IMR-90 (cell line): ENCODE data around the gene MEGF10. TPM values are rescaled to one million over a fixed set of nuclear protein-coding genes. Genes with fewer than 3 reads are reported as not detected.

Experiments used
- ATAC-seq: fragments of 200-7000 bp; cut with Tn5 transposase; 2 replicates; pipeline ENCODE4 v1.9.1; 2020; ENCODE audit warnings: low read depth, mild to moderate bottlenecking, moderate library complexity
- BruUV-seq: library from RNA; stranded (reverse); fragments of 400-500 nt; replicated peaks from 2 replicates; lab custom pipeline; 2021; lab: Mats Ljungman, UMichigan
- CTCF ChIA-PET: fragments of 300-600 bp; formaldehyde crosslinking; extraction: SDS; loops from one replicate; lab custom pipeline; 2021; ENCODE audit warnings: antibody characterized with exemption; lab: Yijun Ruan, JAX
- POLR2A ChIA-PET: fragments of 300-600 bp; sonication (Branson Sonifier 250); formaldehyde crosslinking; loops from one replicate; lab custom pipeline; 2022; ENCODE audit warnings: antibody characterized with exemption; ENCODE audit not compliant: unreplicated experiment; lab: Charles Lee
- DNase-seq: peaks from one replicate; pipeline ENCODE4 v3.0.0; 2013
- H2AFZ ChIP-seq: replicated peaks from 2 replicates; pipeline ENCODE3; 2013; ENCODE audit warnings: low read length, mild to moderate bottlenecking; ENCODE audit not compliant: poor library complexity
- H2AK5ac ChIP-seq: 2 replicates; pipeline ENCODE4 v1.6.1; 2013; ENCODE audit warnings: low read depth, low read length, inconsistent platforms
- H2AK9ac ChIP-seq: replicated peaks from 2 replicates; pipeline ENCODE3; 2013; ENCODE audit warnings: mild to moderate bottlenecking, low read depth, low read length, moderate library complexity; ENCODE audit not compliant: poor library complexity
- H2BK120ac ChIP-seq: 2 replicates; pipeline ENCODE4 v1.6.1; 2013; ENCODE audit warnings: low read depth, low read length, inconsistent platforms
- H2BK15ac ChIP-seq: 3 replicates; pipeline ENCODE4 v1.6.1; 2013; ENCODE audit warnings: low read depth, low read length, inconsistent platforms
- H2BK20ac ChIP-seq: 2 replicates; pipeline ENCODE4 v1.6.1; 2013; ENCODE audit warnings: low read depth, mild to moderate bottlenecking, inconsistent platforms, low read length, moderate library complexity
- H2BK5ac ChIP-seq: 2 replicates; pipeline ENCODE4 v1.6.1; 2013; ENCODE audit warnings: mild to moderate bottlenecking, low read depth, low read length, inconsistent platforms; ENCODE audit not compliant: poor library complexity, severe bottlenecking
- H3K14ac ChIP-seq: replicated peaks from 2 replicates; pipeline ENCODE4 v1.6.1; 2013; ENCODE audit warnings: low read depth, low read length, inconsistent platforms
- H3K18ac ChIP-seq: 2 replicates; pipeline ENCODE4 v1.6.1; 2013; ENCODE audit warnings: low read depth, low read length, control low read depth
- H3K23ac ChIP-seq: 2 replicates; pipeline ENCODE4 v1.6.1; 2013; ENCODE audit warnings: low read depth, low read length, inconsistent platforms
- H3K27ac ChIP-seq: 2 replicates; pipeline ENCODE4 v1.5.1; 2013; ENCODE audit warnings: mild to moderate bottlenecking, control low read depth, low read length; ENCODE audit not compliant: insufficient read depth
- H3K27me3 ChIP-seq: 2 replicates; pipeline ENCODE4 v1.6.1; 2013; ENCODE audit warnings: low read length; ENCODE audit not compliant: control insufficient read depth, insufficient read depth
- H3K36me3 ChIP-seq: 2 replicates; pipeline ENCODE4 v1.6.1; 2013; ENCODE audit warnings: low read length, mixed read lengths; ENCODE audit not compliant: control insufficient read depth, insufficient read depth
- H3K4ac ChIP-seq: 2 replicates; pipeline ENCODE4 v1.6.1; 2013; ENCODE audit warnings: low read depth, low read length, inconsistent platforms
- H3K4me1 ChIP-seq: 2 replicates; pipeline ENCODE4 v1.6.1; 2013; ENCODE audit warnings: low read length, mixed read lengths; ENCODE audit not compliant: control insufficient read depth, insufficient read depth
- H3K4me2 ChIP-seq: 2 replicates; pipeline ENCODE4 v1.6.1; 2013; ENCODE audit warnings: low read depth, mild to moderate bottlenecking, control low read depth, low read length, moderate library complexity
- H3K4me3 ChIP-seq: 2 replicates; pipeline ENCODE4 v1.5.1; 2013; ENCODE audit warnings: low read depth, mild to moderate bottlenecking, control low read depth, low read length, moderate library complexity; ENCODE audit not compliant: insufficient read depth
- H3K56ac ChIP-seq: 2 replicates; pipeline ENCODE4 v1.6.1; 2013; ENCODE audit warnings: low read length, inconsistent platforms; ENCODE audit not compliant: insufficient read depth; ENCODE audit errors: extremely low read depth
- H3K79me1 ChIP-seq, 2 experiments: 2 replicates each; pipeline ENCODE4 v1.6.1; 2013; ENCODE audit warnings: low read length in 2 of 2, inconsistent platforms in 1 of 2, low read depth in 1 of 2
- H3K9ac ChIP-seq: 2 replicates; pipeline ENCODE4 v1.6.1; 2013; ENCODE audit warnings: low read depth, low read length, control low read depth
- H3K9me1 ChIP-seq: 2 replicates; pipeline ENCODE4 v1.6.1; 2013; ENCODE audit warnings: low read length, inconsistent platforms; ENCODE audit not compliant: insufficient read depth
- H3K9me3 ChIP-seq: 2 replicates; pipeline ENCODE4 v1.6.1; 2013; ENCODE audit warnings: low read length; ENCODE audit not compliant: control insufficient read depth, insufficient read depth
- H4K20me1 ChIP-seq: 2 replicates; pipeline ENCODE4 v1.6.1; 2013; ENCODE audit warnings: low read length, inconsistent platforms; ENCODE audit not compliant: insufficient read depth
- H4K5ac ChIP-seq: 2 replicates; pipeline ENCODE4 v1.6.1; 2013; ENCODE audit warnings: mild to moderate bottlenecking, low read depth, low read length, control low read depth
- H4K8ac ChIP-seq, 2 experiments: 2 replicates each; pipeline ENCODE4 v1.6.1; 2013; ENCODE audit warnings: low read depth in 2 of 2, low read length in 2 of 2, control low read depth in 1 of 2, inconsistent platforms in 1 of 2
- H4K91ac ChIP-seq: 2 replicates; pipeline ENCODE4 v1.6.1; 2013; ENCODE audit warnings: low read depth, low read length, inconsistent platforms; ENCODE audit not compliant: insufficient read depth
- BHLHE40 ChIP-seq: fragments of 150-350 bp; IDR thresholded peaks from 2 replicates; pipeline ENCODE4 v1.6.1; 2016; ENCODE audit warnings: mild to moderate bottlenecking, low read depth, low read length
- CHD1 ChIP-seq: IDR thresholded peaks from 2 replicates; pipeline ENCODE4 v1.6.1; 2012; ENCODE audit warnings: low read depth, low read length, improper control_type of control experiment
- CTCF ChIP-seq: conservative IDR thresholded peaks from 2 replicates; pipeline ENCODE4 v1.5.1; 2012; ENCODE audit warnings: mild to moderate bottlenecking, low read depth, low read length, improper control_type of control experiment
- ELK1 ChIP-seq: fragments of 150-350 bp; IDR thresholded peaks from 2 replicates; pipeline ENCODE4 v1.6.1; 2016; ENCODE audit warnings: low read depth, mild to moderate bottlenecking, low read length, moderate library complexity, borderline replicate concordance
- MXI1 ChIP-seq: IDR thresholded peaks from 2 replicates; pipeline ENCODE4 v1.6.1; 2012; ENCODE audit warnings: low read depth, mild to moderate bottlenecking, low read length, moderate library complexity, borderline replicate concordance
- NFE2L2 ChIP-seq: fragments of 150-350 bp; IDR thresholded peaks from 2 replicates; pipeline ENCODE4 v1.6.1; 2016; ENCODE audit warnings: low read depth, mild to moderate bottlenecking, low read length
- POLR2A ChIP-seq: IDR thresholded peaks from 2 replicates; pipeline ENCODE4 v1.6.1; 2012; ENCODE audit warnings: mild to moderate bottlenecking, low read depth, low read length
- RCOR1 ChIP-seq: IDR thresholded peaks from 2 replicates; pipeline ENCODE4 v1.6.1; 2012; ENCODE audit warnings: mild to moderate bottlenecking, low read length, improper control_type of control experiment; ENCODE audit not compliant: insufficient replicate concordance
- RFX5 ChIP-seq: IDR thresholded peaks from 2 replicates; pipeline ENCODE4 v1.8.0; 2012; ENCODE audit warnings: low read depth, mild to moderate bottlenecking, low read length, moderate library complexity
- WGBS, 2 experiments: methylation state at CpG; one replicate each; pipeline versions ENCODE4 v1.1.5 to v1.1.7; 2013; ENCODE audit warnings: missing lambda C conversion rate in 2 of 2; ENCODE audit not compliant: insufficient read length in 1 of 2; ENCODE audit errors: extremely low coverage in 2 of 2; 5-methylcytosine and 5-hydroxymethylcytosine counted together
- dilution Hi-C: fragments of 300-500 bp; cut with HindIII; formaldehyde crosslinking; loops from one replicate; pipeline ENCODE4 v1.14.3; 2018; ENCODE audit warnings: low sequenced_read_pairs; ENCODE audit not compliant: unreplicated experiment
- in situ Hi-C: fragments of 300-500 bp; cut with MboI; formaldehyde crosslinking; loops from 3 replicates; pipeline ENCODE4 v1.14.3; 2019; ENCODE audit warnings: low sequenced_read_pairs, inconsistent platforms, mixed read lengths
- intact Hi-C: fragments of 100-400 bp; cut with micrococcal nuclease; formaldehyde crosslinking; loops from 2 replicates; pipeline ENCODE4 v1.10.0; 2022
- polyA plus RNA-seq, 3 experiments: library from polyadenylated mRNA; depleted of rRNA; stranded (reverse); fragments of >200 nt; gene quantifications; 2 replicates each; pipeline ENCODE4 v1.2.3, GENCODE V29; 2012; ENCODE audit warnings: low replicate concordance in 1 of 3
- total RNA-seq: library from RNA; depleted of rRNA; stranded (reverse); fragments of >200 nt; gene quantifications from 2 replicates; pipeline ENCODE4 v1.2.3, GENCODE V29; 2012

Gene MEGF10
- total and polyA plus RNA-seq, 2 of the 4 experiments (the other 2 are of a cell fraction), result not detected

DNA sequence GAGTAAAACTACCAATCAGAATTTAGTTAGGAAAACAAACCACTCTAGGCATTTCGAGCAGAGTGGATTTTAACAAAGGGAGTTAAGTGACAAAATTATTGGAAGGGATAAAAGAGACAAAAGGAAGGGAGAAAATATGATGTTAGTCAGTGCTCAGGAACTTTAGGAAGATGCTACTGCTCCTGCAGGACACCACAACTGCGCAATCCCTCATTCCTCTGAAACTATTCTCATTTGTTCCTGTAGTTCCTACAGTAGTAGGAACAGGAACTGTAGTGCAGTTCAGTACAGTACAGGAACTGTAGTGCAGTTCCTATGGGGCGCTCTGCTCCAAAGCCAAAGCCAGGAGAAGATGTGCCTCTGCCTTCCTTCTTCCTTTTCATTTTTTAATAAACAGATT lies 29.9 kb upstream of the MEGF10 start:
- Histone ChIP-seq H3K14ac (no peak overlapping the region), H3K56ac (no peak overlapping the region), H3K9me1 (no peaks in the 10 kb centered on the region), H2BK15ac (no peak overlapping the region), H3K79me1 (no peaks in the 10 kb centered on the region), H4K20me1 (no peaks in the 10 kb centered on the region), H2BK5ac (no peak overlapping the region), H4K8ac (no peak overlapping the region), H3K18ac (no peak overlapping the region), H2BK120ac (no peak overlapping the region), H4K5ac (no peak overlapping the region), H3K4me1 (no peaks in the 10 kb centered on the region), H2AFZ (no peak overlapping the region), H3K27ac (no peak overlapping the region), H2AK5ac (no peak overlapping the region), H3K4me2 (no peak overlapping the region; the same call in 1 of the 2 replicates), H3K27me3 (no peaks in the 10 kb centered on the region), H4K91ac (no peak overlapping the region), H3K4ac (no peak overlapping the region), H3K36me3 (no peaks in the 10 kb centered on the region), H2AK9ac (no peak overlapping the region), H3K4me3 (no peak overlapping the region), H3K9me3 (no peaks in the 10 kb centered on the region), H3K9ac (no peak overlapping the region), H2BK20ac (no peak overlapping the region), H3K23ac (no peak overlapping the region)
- ChIA-PET CTCF (no interaction called here), POLR2A (no interaction called here)
- ATAC-seq, result no peak
- no TSS peak for BruUV-seq
- intact Hi-C loops, result no loop called here
- in situ Hi-C loops, result no loop called here
- no peak for DNase-seq
- TF ChIP-seq CHD1, result no peak
- TF ChIP-seq NFE2L2, result no peak
- TF ChIP-seq CTCF, result no peak
- no peak for TF ChIP-seq MXI1
- TF ChIP-seq POLR2A, result no peak
- no peak for TF ChIP-seq ELK1
- TF ChIP-seq BHLHE40, result no peak
- TF ChIP-seq RCOR1, result no peak
- TF ChIP-seq RFX5, result no peak
- no CpG with 5 or more reads among the region's 3 CpGs for WGBS, 2 experiments
- dilution Hi-C loops, result no loop called here
